SK-N-MC (cell line): Measurements from ENCODE around the gene BLM.

Experiments
- EZH2 ChIP-seq: fragments of 200-600 bp; sonication (generic); IDR thresholded peaks from one replicate; pipeline ENCODE4 v1.6.1; 2017; ENCODE audit warnings: antibody characterized with exemption
- FOXP2 ChIP-seq: optimal IDR thresholded peaks from 2 replicates; pipeline ENCODE3; 2011; ENCODE audit warnings: mild to moderate bottlenecking, moderate library complexity; ENCODE audit not compliant: insufficient read depth; ENCODE audit errors: extremely low read length, control extremely low read depth
- POLR2AphosphoS5 ChIP-seq: IDR thresholded peaks from 2 replicates; pipeline ENCODE4 v1.6.1; 2012; ENCODE audit warnings: mild to moderate bottlenecking, low read depth, low read length, borderline replicate concordance

DNA sequence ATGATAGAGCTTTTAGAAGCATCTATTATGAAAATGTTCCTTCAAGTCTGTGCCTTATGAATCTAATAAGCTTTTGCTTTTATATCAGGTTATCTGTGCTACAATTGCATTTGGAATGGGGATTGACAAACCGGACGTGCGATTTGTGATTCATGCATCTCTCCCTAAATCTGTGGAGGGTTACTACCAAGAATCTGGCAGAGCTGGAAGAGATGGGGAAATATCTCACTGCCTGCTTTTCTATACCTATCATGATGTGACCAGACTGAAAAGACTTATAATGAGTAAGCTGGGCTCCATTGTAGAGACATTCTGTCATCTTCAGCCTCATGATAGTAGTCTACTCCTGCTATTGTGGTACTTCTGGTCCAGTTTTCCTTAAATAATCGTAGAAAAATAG lies 73.4 kb downstream of the BLM start:
- TF ChIP-seq POLR2AphosphoS5 (no peak), EZH2 (no peak), FOXP2 (no peak)
